Activated CD8-positive, alpha-beta memory T cell treated with anti-CD3 and anti-CD28 coated beads, Interleukin-2, amount 50 U/mL, for 24 hours (primary cell): ENCODE data around the gene FURIN.
"Not testable (repeated sequence)": the region's sequence is repeated elsewhere in the genome, so short reads cannot be mapped to it uniquely, and the experiment has no call there.

Experiments used
- DNase-seq: peaks from one replicate; pipeline ENCODE4 v3.0.0-alpha.2; 2020; ENCODE audit errors: extremely low read depth

Gene FURIN

GRCh38 chr15:90902840-90903732 is 34.7 kb downstream of the FURIN start, which contains the start of gene MAN2A2:
TSS of gene MAN2A2 (plus strand) at chr15:90903302. CDS start at chr15:90904208, 906 bp downstream.
- DNase-seq: peak; percentile 39

- DNase-seq: no peak
Observed at GRCh38 chr15:90903733-90904536, 35.5 kb downstream of the FURIN start.

GRCh38 chr15:90904746-90905145 is 36.4 kb downstream of the FURIN start:
- DNase-seq: no peak

- DNase-seq: no peak
Observed at GRCh38 chr15:90905306-90906180, 37.2 kb downstream of the FURIN start.

GRCh38 chr15:90906181-90906849 is 37.9 kb downstream of the FURIN start:
- DNase-seq: no peak

GRCh38 chr15:90907051-90907660 is 38.8 kb downstream of the FURIN start:
- DNase-seq: no peak

GRCh38 chr15:90907838-90908507 is 39.6 kb downstream of the FURIN start:
- DNase-seq: no peak

GRCh38 chr15:90909449-90909848 is 41.1 kb downstream of the FURIN start:
- not testable (repeated sequence) for DNase-seq

- DNase-seq: no peak
Observed at GRCh38 chr15:90909976-90910375, 41.6 kb downstream of the FURIN start.

- no peak for DNase-seq
Observed at GRCh38 chr15:90910441-90911301, 42.3 kb downstream of the FURIN start.

GRCh38 chr15:90911302-90911623 is 42.9 kb downstream of the FURIN start:
- no peak for DNase-seq

- no peak for DNase-seq
Observed at GRCh38 chr15:90911906-90912769, 43.8 kb downstream of the FURIN start.

GRCh38 chr15:90912770-90913075 is 44.3 kb downstream of the FURIN start:
- no peak for DNase-seq

GRCh38 chr15:90913398-90913944 is 45.1 kb downstream of the FURIN start:
- no peak for DNase-seq

- DNase-seq: no peak
Observed at GRCh38 chr15:90914305-90915080, 46.1 kb downstream of the FURIN start.

- no peak for DNase-seq
Observed at GRCh38 chr15:90915216-90915807, 46.9 kb downstream of the FURIN start.

- DNase-seq: no peak
Observed at GRCh38 chr15:90915808-90916440, 47.5 kb downstream of the FURIN start.
